Esophagus muscularis mucosa (tissue), 4 donors: ENCODE measurements around the gene TSN. TPM values are rescaled to one million over a fixed set of nuclear protein-coding genes. Genes with fewer than 3 reads are reported as not detected.

Experiments used
- DNase-seq: peaks from one replicate; pipeline ENCODE4 v3.0.0-alpha.2; 2017; ENCODE audit errors: extremely low spot score
- H3K27ac ChIP-seq, 4 donors: fragments of 200-600 bp; sonication (generic); replicated peaks in 1 of 4; 1 replicate in 3 of 4; 2 replicates in 1 of 4; pipeline ENCODE4 v1.5.1; 2016 to 2019; ENCODE audit warnings: mild to moderate bottlenecking in 1 of 4
- H3K27me3 ChIP-seq, 4 donors: fragments of 200-600 bp; sonication (generic); one replicate each; pipeline versions ENCODE4 v1.5.1 to v1.6.0; 2016 to 2019
- H3K36me3 ChIP-seq, 4 donors: fragments of 200-600 bp; sonication (generic); one replicate each; pipeline ENCODE4 v1.5.1; 2016 to 2019
- H3K4me1 ChIP-seq, 4 donors: fragments of 200-600 bp; sonication (generic); one replicate each; pipeline ENCODE4 v1.5.1; 2016 to 2019
- H3K4me3 ChIP-seq, 4 donors: fragments of 200-600 bp; sonication (generic); 1 replicate in 2 of 4; 2 replicates in 2 of 4; pipeline ENCODE4 v1.5.1; 2016 to 2019; ENCODE audit warnings: mild to moderate bottlenecking in 4 of 4, moderate library complexity in 1 of 4
- H3K9me3 ChIP-seq, 4 donors: fragments of 200-600 bp; sonication (generic); 1 replicate in 3 of 4; 2 replicates in 1 of 4; pipeline ENCODE4 v1.5.1; 2016 to 2019
- EP300 ChIP-seq: sonication (generic); formaldehyde crosslinking; IDR thresholded peaks from one replicate; pipeline ENCODE4 v1.6.1; 2017; ENCODE audit warnings: antibody characterized with exemption
- POLR2A ChIP-seq: fragments of 450-650 bp; IDR thresholded peaks from one replicate; pipeline ENCODE4 v1.6.1; 2017; ENCODE audit warnings: antibody characterized with exemption, moderate library complexity, mild to moderate bottlenecking, low read depth
- POLR2AphosphoS5 ChIP-seq, 2 donors: sonication (generic); formaldehyde crosslinking; IDR thresholded peaks; one replicate each; pipeline ENCODE4 v1.6.1; 2017; ENCODE audit warnings: antibody characterized with exemption in 2 of 2
- WGBS: methylation state at CpG from one replicate; pipeline ENCODE4 v1.1.5; 2018; 5-methylcytosine and 5-hydroxymethylcytosine counted together
- intact Hi-C: fragments of 100-400 bp; cut with DNase I; formaldehyde crosslinking; loops from one replicate; pipeline ENCODE4 v1.15.1; 2023
- total RNA-seq, 4 donors: library from RNA; depleted of rRNA; stranded (reverse); fragments of >200 nt; gene quantifications; one replicate each; pipeline versions ENCODE4 v1.1.0 to v1.2.1, GENCODE V29; 2016
- TF ChIP-seq, protein P1 (sequence below), 3 experiments: fragments of 200-600 bp in 2 of 3; fragments of 450-650 bp in 1 of 3; sonication (generic) in 2 of 3; IDR thresholded peaks; one replicate each; pipeline ENCODE4 v1.5.1; 2017 to 2019; ENCODE audit warnings: antibody characterized with exemption in 3 of 3, mild to moderate bottlenecking in 2 of 3, moderate library complexity in 1 of 3

TSN gene
- 10 to 100 TPM; 24.5 to 33.6 (median 26.3) TPM for total RNA-seq

GRCh38 chr2:121755237-121756111, at the start of gene TSN:
TSN (plus strand) TSS chr2:121755651; CDS start chr2:121755780, 129 bp downstream.
- H3K27me3 ChIP-seq, result no peaks in the 10 kb centered on the region
- TF ChIP-seq, protein P1, sequence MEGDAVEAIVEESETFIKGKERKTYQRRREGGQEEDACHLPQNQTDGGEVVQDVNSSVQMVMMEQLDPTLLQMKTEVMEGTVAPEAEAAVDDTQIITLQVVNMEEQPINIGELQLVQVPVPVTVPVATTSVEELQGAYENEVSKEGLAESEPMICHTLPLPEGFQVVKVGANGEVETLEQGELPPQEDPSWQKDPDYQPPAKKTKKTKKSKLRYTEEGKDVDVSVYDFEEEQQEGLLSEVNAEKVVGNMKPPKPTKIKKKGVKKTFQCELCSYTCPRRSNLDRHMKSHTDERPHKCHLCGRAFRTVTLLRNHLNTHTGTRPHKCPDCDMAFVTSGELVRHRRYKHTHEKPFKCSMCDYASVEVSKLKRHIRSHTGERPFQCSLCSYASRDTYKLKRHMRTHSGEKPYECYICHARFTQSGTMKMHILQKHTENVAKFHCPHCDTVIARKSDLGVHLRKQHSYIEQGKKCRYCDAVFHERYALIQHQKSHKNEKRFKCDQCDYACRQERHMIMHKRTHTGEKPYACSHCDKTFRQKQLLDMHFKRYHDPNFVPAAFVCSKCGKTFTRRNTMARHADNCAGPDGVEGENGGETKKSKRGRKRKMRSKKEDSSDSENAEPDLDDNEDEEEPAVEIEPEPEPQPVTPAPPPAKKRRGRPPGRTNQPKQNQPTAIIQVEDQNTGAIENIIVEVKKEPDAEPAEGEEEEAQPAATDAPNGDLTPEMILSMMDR (IDR thresholded peaks at IDR 0.05), result peak in 2 of 3 experiments; percentile 15 to 41
- TF ChIP-seq POLR2AphosphoS5 (IDR thresholded peaks at IDR 0.05) (peak; percentile 92 to 97), POLR2A (no peak)
- peak within 1 kb of the TSS; percentile 71 to 85 (median 78) for H3K27ac ChIP-seq
- peaks cover 6 to 31% (median 12%) of the 10 kb centered on the region in 4 donors for H3K36me3 ChIP-seq
- H3K4me3 ChIP-seq, result peak within 1 kb of the TSS; percentile 82 to 86 (median 86)
- 0% methylated on average over 49 of the region's 67 CpGs for WGBS
- H3K9me3 ChIP-seq, result no peaks in the 10 kb centered on the region
- DNase-seq, result peak; percentile 98
- intact Hi-C loops, result no loop called here
- H3K4me1 ChIP-seq, result peaks cover 26 to 32% (median 30%) of the 10 kb centered on the region in 4 donors

DNA sequence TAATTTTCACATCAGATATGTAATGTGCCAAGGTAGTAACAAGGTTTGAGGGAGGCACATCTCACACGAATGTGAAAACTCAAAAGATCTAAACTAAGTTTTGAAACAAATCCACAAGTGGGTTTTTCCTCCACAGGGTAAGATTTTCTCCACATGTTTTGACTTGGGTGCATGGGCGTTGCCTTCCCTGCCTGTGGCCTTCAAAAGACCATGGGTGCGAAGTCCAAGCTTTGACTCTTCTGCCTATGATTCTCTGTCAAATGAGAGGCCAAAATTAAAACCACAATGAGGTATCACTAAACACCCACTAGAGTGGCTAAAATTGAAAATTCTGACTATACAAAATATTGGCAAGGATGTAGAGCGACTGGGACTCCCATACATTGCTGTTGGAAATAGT, 49.5 kb upstream of the TSN start:
- no peak overlapping the region for H3K4me3 ChIP-seq
- H3K36me3 ChIP-seq, result no peaks in the 10 kb centered on the region
- TF ChIP-seq EP300 (no peak), POLR2AphosphoS5 (IDR thresholded peaks at IDR 0.05) (no peak), POLR2A (no peak)
- TF ChIP-seq, protein P1 (IDR thresholded peaks at IDR 0.05), result no peak
- no peak for DNase-seq
- no peaks in the 10 kb centered on the region for H3K9me3 ChIP-seq
- no peak overlapping the region for H3K27ac ChIP-seq
- H3K4me1 ChIP-seq, result peaks cover 0 to 5% (median 2%) of the 10 kb centered on the region in 4 donors
- 94% methylated on average over 4 of the region's 4 CpGs for WGBS
- intact Hi-C loops, result no loop called here
- no peaks in the 10 kb centered on the region for H3K27me3 ChIP-seq

DNA sequence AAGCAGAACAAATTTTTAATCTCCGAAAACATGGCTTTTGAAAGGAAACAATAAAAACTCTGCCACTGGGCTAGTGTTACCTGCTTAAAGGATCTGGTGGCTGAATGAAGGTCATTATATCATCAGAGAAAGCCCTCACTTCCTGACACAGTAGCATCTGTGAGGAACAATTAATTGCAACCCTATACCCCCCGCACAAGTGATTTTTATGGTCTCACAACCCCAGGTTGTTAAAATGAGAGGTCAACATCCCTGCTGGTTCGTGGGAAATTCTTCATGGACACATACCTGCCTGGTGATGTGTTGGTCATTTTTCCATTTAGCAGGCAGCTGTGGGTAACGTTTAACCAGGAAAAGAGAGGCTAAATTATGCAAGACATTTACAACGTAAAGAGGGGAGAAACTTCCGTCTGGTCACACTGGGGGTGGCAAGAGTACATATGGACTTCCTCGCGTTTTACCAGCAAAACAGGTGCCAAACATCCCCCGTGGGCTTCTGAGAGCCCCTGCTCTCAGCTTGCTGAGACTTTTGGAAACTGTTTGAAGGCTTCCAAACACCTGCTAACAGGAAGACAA, 48.0 kb upstream of the TSN start:
- no peak for TF ChIP-seq POLR2AphosphoS5 (IDR thresholded peaks at IDR 0.05)
- TF ChIP-seq POLR2A, result no peak
- no peak for TF ChIP-seq EP300
- TF ChIP-seq, protein P1 (IDR thresholded peaks at IDR 0.05), result no peak
- H3K4me3 ChIP-seq, result no peak overlapping the region

GRCh38 chr2:121707920-121708361, 47.5 kb upstream of the TSN start:
- TF ChIP-seq POLR2A (no peak), EP300 (no peak), POLR2AphosphoS5 (IDR thresholded peaks at IDR 0.05) (no peak)
- TF ChIP-seq, protein P1 (IDR thresholded peaks at IDR 0.05), result no peak
- no peaks in the 10 kb centered on the region for H3K27me3 ChIP-seq
- 85% methylated on average over 5 of the region's 5 CpGs for WGBS
- intact Hi-C loops, result no loop called here
- no peak overlapping the region for H3K27ac ChIP-seq
- H3K4me1 ChIP-seq, result peaks cover 0 to 4% (median 2%) of the 10 kb centered on the region in 4 donors
- no peak for DNase-seq
- no peaks in the 10 kb centered on the region for H3K36me3 ChIP-seq
- H3K9me3 ChIP-seq, result no peaks in the 10 kb centered on the region
- no peak overlapping the region for H3K4me3 ChIP-seq

More for the DNA sequence above, 48.0 kb upstream of the TSN start:
- Histone ChIP-seq H3K36me3 (no peaks in the 10 kb centered on the region), H3K4me1 (peaks cover 0 to 4% (median 2%) of the 10 kb centered on the region in 4 donors), H3K27ac (no peak overlapping the region), H3K9me3 (no peaks in the 10 kb centered on the region), H3K27me3 (no peaks in the 10 kb centered on the region)
- no peak for DNase-seq
- intact Hi-C loops, result no loop called here
- 79% methylated on average over 9 of the region's 9 CpGs for WGBS
